Spleen (tissue), 11 donors: ENCODE measurements around the gene DISC1. TPM values are rescaled to one million over a fixed set of nuclear protein-coding genes. Genes with fewer than 3 reads are reported as not detected.

ENCODE experiments used
- DNase-seq: peaks from one replicate; pipeline ENCODE4 v3.0.0-alpha.2; 2020
- H3K27ac ChIP-seq, 8 donors: fragments of 200-600 bp; sonication (generic) in 7 of 8; 1 replicate in 4 of 8; 2 replicates in 4 of 8; pipeline versions ENCODE4 v1.5.0 to v1.8.0; 2016 to 2021; ENCODE audit warnings: inconsistent platforms in 4 of 8, mild to moderate bottlenecking in 4 of 8, moderate library complexity in 1 of 8
- H3K27me3 ChIP-seq, 7 donors: fragments of 200-600 bp; sonication (generic) in 6 of 7; replicated peaks in 1 of 7; 1 replicate in 4 of 7; 2 replicates in 3 of 7; pipeline versions ENCODE4 v1.5.0 to v1.8.0; 2016 to 2021; ENCODE audit warnings: inconsistent platforms in 3 of 7, mild to moderate bottlenecking in 1 of 7
- H3K36me3 ChIP-seq, 6 donors: fragments of 200-600 bp; sonication (generic) in 5 of 6; 1 replicate in 4 of 6; 2 replicates in 2 of 6; pipeline versions ENCODE4 v1.5.0 to v1.8.0; 2016 to 2021; ENCODE audit warnings: inconsistent platforms in 2 of 6
- H3K4me1 ChIP-seq, 6 donors: fragments of 200-600 bp; sonication (generic) in 5 of 6; 1 replicate in 3 of 6; 2 replicates in 3 of 6; pipeline versions ENCODE4 v1.5.0 to v1.8.0; 2016 to 2021; ENCODE audit warnings: inconsistent platforms in 3 of 6
- H3K4me3 ChIP-seq, 8 donors: fragments of 200-600 bp; sonication (generic) in 7 of 8; 1 replicate in 4 of 8; 2 replicates in 4 of 8; pipeline versions ENCODE4 v1.5.0 to v1.8.0; 2016 to 2021; ENCODE audit warnings: inconsistent platforms in 4 of 8, mild to moderate bottlenecking in 4 of 8, moderate library complexity in 2 of 8
- H3K9me3 ChIP-seq, 8 donors: fragments of 200-600 bp; sonication (generic) in 7 of 8; 1 replicate in 4 of 8; 2 replicates in 4 of 8; pipeline versions ENCODE4 v1.5.0 to v1.8.0; 2016 to 2021; ENCODE audit warnings: inconsistent platforms in 4 of 8
- CTCF ChIP-seq, 11 experiments: fragments of 200-600 bp in 7 of 11; fragments of 450-650 bp in 4 of 11; sonication (generic) in 4 of 11; IDR thresholded peaks in 8 of 11; conservative IDR thresholded peaks in 3 of 11; 1 replicate in 7 of 11; 2 replicates in 4 of 11; pipeline versions ENCODE4 v1.4.0 to v1.8.0; 2016 to 2021; ENCODE audit warnings: antibody characterized with exemption in 11 of 11, inconsistent platforms in 4 of 11, mild to moderate bottlenecking in 1 of 11
- POLR2A ChIP-seq, 3 donors: fragments of 450-650 bp; IDR thresholded peaks; one replicate each; pipeline ENCODE4 v1.5.1; 2017; ENCODE audit warnings: antibody characterized with exemption in 3 of 3, mild to moderate bottlenecking in 1 of 3
- POLR2AphosphoS5 ChIP-seq, 3 donors: sonication (generic); formaldehyde crosslinking; IDR thresholded peaks; one replicate each; pipeline ENCODE4 v1.5.1; 2017; ENCODE audit warnings: antibody characterized with exemption in 3 of 3
- WGBS, 5 donors: extraction: QIAGEN DNeasy Blood & Tissue Kit in 3 of 5; methylation state at CpG; one replicate each; pipeline versions ENCODE4 v1.1.5 to v1.1.7; 2013 to 2018; 5-methylcytosine and 5-hydroxymethylcytosine counted together
- intact Hi-C: fragments of 100-400 bp; cut with DNase I; formaldehyde crosslinking; loops from one replicate; pipeline ENCODE4 v1.15.0; 2023; ENCODE audit warnings: low total_unique reads
- polyA plus RNA-seq, 3 donors: library from polyadenylated mRNA; stranded (reverse); fragments of 200-250 nt; gene quantifications; one replicate each; pipeline ENCODE4 v1.2.1, GENCODE V29; 2013
- total RNA-seq, 7 donors: library from RNA; depleted of rRNA in 3 of 7; stranded (reverse); fragments of >200 nt in 3 of 7; fragmentation: NEBNext Ultra II Directional in 4 of 7; extraction: Animal tissue kit (Norgen Biotek cat#: 25700) in 4 of 7; gene quantifications; one replicate each; pipeline versions ENCODE4 v1.1.0 to v1.2.1, GENCODE V29; 2016 to 2021
- donor health status: healthy with polysubstance abuse.
- donor health status: DM: no; HTN: no; CAD: no; lungs with moderate emphysema.
- donor health status: DM: no; HTN: no; CAD: no.
- donor health status: Bipolar disorder and iron deficiency.
- donor health status: healthy.
- donor health status: DM: no; HTN: no; CAD: no.
- donor health status: DM: yes; HTN: yes; CAD: no.

Gene DISC1
- total and polyA plus RNA-seq, 10 donors: 0.89 to 36.4 (median 24.2) TPM

GRCh38 chr1:231750296-231750695, 123.7 kb downstream of the DISC1 start:
- Histone ChIP-seq H3K27me3 (no peaks in the 10 kb centered on the region), H3K4me3 (no peak overlapping the region), H3K36me3 (peaks cover 0 to 49% (median 11%) of the 10 kb centered on the region in 6 donors), H3K4me1 (peaks cover 0 to 17% (median 2%) of the 10 kb centered on the region in 6 donors), H3K27ac (peak overlapping the region in 1 of 8 donors; percentile 44), H3K9me3 (peaks cover 3 to 31% (median 22%) of the 10 kb centered on the region in 8 donors)
- DNase-seq: no peak
- intact Hi-C loops: no loop called here
- 93 to 100% (median 96%) methylated on average over 2 of the region's 2 CpGs for WGBS, 5 donors
- TF ChIP-seq CTCF (IDR thresholded peaks at IDR 0.05 in 8 of 11, conservative IDR thresholded peaks at IDR 0.05 in 3 of 11) (no peak), POLR2A (IDR thresholded peaks at IDR 0.05) (no peak), POLR2AphosphoS5 (IDR thresholded peaks at IDR 0.05) (no peak)

- no peaks in the 10 kb centered on the region for H3K27me3 ChIP-seq
- DNase-seq: no peak
- peaks cover 0 to 17% (median 2%) of the 10 kb centered on the region in 6 donors for H3K4me1 ChIP-seq
- H3K4me3 ChIP-seq: no peak overlapping the region
- WGBS, 5 donors: 51 to 82% (median 76%) methylated on average over 3 of the region's 3 CpGs
- peak overlapping the region in 4 of 8 donors; percentile 3 to 44 (median 24) for H3K27ac ChIP-seq
- TF ChIP-seq POLR2AphosphoS5 (IDR thresholded peaks at IDR 0.05) (no peak), CTCF (IDR thresholded peaks at IDR 0.05 in 8 of 11, conservative IDR thresholded peaks at IDR 0.05 in 3 of 11) (no peak), POLR2A (IDR thresholded peaks at IDR 0.05) (no peak)
- H3K9me3 ChIP-seq: peaks cover 3 to 31% (median 22%) of the 10 kb centered on the region in 8 donors
- peaks cover 0 to 49% (median 11%) of the 10 kb centered on the region in 6 donors for H3K36me3 ChIP-seq
- intact Hi-C loops: no loop called here
These were observed 124.3 kb downstream of the DISC1 start for GRCh38 chr1:231750818-231751362.

GRCh38 chr1:231751415-231751814, 124.8 kb downstream of the DISC1 start:
- intact Hi-C loops: no loop called here
- TF ChIP-seq POLR2AphosphoS5 (IDR thresholded peaks at IDR 0.05) (no peak), CTCF (IDR thresholded peaks at IDR 0.05 in 8 of 11, conservative IDR thresholded peaks at IDR 0.05 in 3 of 11) (no peak), POLR2A (IDR thresholded peaks at IDR 0.05) (no peak)

GRCh38 chr1:231753313-231753712, 126.7 kb downstream of the DISC1 start:
- intact Hi-C loops: no loop called here
- 88 to 98% (median 91%) methylated on average over 3 of the region's 3 CpGs for WGBS, 5 donors
- Histone ChIP-seq H3K9me3 (peaks cover 3 to 31% (median 22%) of the 10 kb centered on the region in 8 donors), H3K36me3 (peaks cover 0 to 49% (median 11%) of the 10 kb centered on the region in 6 donors), H3K4me3 (no peak overlapping the region), H3K27ac (no peak overlapping the region), H3K4me1 (peaks cover 0 to 30% (median 6%) of the 10 kb centered on the region in 6 donors), H3K27me3 (no peaks in the 10 kb centered on the region)
- TF ChIP-seq CTCF (IDR thresholded peaks at IDR 0.05 in 8 of 11, conservative IDR thresholded peaks at IDR 0.05 in 3 of 11) (no peak), POLR2AphosphoS5 (IDR thresholded peaks at IDR 0.05) (no peak), POLR2A (IDR thresholded peaks at IDR 0.05) (no peak)
- DNase-seq: no peak

More at GRCh38 chr1:231751415-231751814, 124.8 kb downstream of the DISC1 start:
- Histone ChIP-seq H3K36me3 (peaks cover 0 to 49% (median 11%) of the 10 kb centered on the region in 6 donors), H3K9me3 (peaks cover 3 to 31% (median 22%) of the 10 kb centered on the region in 8 donors), H3K4me1 (peaks cover 0 to 17% (median 2%) of the 10 kb centered on the region in 6 donors), H3K27ac (peak overlapping the region in 3 of 8 donors; percentile 16 to 44 (median 31)), H3K27me3 (no peaks in the 10 kb centered on the region), H3K4me3 (no peak overlapping the region)
- no peak for DNase-seq
